Retinal pigment epithelial cell (primary cell): ENCODE measurements around the gene PFN3.
A peak's percentile ranks its signal among the peaks of the same experiment; 100 is the strongest.

Experiments
- DNase-seq: peaks from one replicate; pipeline ENCODE4 v3.0.0-alpha.2; 2010; ENCODE audit warnings: low read depth
- H3K4me3 ChIP-seq: 2 replicates; pipeline ENCODE4 v1.5.1; 2011; ENCODE audit warnings: mild to moderate bottlenecking, low read length, control low read depth, moderate library complexity
- TF ChIP-seq, protein P1 (sequence below): conservative IDR thresholded peaks from 2 replicates; pipeline ENCODE4 v1.5.1; 2011; ENCODE audit warnings: low read depth, low read length, control low read depth, inconsistent platforms

PFN3 gene

DNA sequence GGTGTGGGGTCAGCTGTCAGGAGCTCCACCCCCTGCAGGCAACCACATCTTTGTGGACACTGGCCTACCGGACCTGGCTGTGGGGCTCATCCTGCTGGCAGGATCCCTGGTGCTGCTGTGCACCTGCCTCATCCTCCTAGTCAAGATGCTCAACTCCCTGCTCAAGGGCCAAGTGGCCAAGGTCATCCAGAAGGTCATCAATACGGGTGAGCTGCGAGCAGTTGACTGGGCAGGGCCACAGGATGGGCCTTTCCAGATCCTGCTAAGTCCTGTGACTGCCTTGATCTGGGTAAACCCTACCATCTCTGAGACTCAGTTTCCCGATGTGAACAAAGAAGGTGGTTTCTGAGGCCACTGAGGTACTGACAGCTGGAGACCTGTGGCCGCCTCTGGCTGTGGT is 6.5 kb downstream of the PFN3 start:
- H3K4me3 ChIP-seq = no peak overlapping the region
- TF ChIP-seq, protein P1, sequence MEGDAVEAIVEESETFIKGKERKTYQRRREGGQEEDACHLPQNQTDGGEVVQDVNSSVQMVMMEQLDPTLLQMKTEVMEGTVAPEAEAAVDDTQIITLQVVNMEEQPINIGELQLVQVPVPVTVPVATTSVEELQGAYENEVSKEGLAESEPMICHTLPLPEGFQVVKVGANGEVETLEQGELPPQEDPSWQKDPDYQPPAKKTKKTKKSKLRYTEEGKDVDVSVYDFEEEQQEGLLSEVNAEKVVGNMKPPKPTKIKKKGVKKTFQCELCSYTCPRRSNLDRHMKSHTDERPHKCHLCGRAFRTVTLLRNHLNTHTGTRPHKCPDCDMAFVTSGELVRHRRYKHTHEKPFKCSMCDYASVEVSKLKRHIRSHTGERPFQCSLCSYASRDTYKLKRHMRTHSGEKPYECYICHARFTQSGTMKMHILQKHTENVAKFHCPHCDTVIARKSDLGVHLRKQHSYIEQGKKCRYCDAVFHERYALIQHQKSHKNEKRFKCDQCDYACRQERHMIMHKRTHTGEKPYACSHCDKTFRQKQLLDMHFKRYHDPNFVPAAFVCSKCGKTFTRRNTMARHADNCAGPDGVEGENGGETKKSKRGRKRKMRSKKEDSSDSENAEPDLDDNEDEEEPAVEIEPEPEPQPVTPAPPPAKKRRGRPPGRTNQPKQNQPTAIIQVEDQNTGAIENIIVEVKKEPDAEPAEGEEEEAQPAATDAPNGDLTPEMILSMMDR = no peak
- no peak for DNase-seq

DNA sequence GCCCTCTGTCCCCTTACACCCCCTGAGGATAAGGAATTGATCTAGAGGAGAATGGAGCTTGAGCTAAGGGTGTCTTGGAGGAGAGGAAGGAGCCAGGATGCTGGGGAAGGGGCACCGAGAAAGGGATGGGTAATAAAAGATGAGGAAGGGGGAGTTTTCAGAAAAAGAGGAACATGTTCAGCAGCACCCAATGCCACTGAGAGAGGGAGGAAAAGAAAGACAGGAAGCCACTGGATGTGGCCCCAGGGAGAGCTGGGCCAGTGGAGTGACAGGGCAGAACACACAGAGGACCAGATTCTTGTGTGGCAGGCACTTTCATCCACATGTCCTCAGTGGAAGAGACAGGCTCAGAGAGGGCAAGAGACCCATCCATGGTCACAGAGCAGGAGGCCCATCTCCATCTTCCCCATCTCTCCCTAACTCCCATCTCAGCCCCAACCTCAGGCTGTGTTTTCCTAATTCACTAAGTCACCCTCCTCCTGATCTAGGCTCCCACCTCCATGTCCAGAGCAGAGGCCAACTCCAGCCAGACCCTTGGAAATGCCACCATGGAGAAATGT is 7.2 kb downstream of the PFN3 start:
- DNase-seq = no peak
- no peak overlapping the region for H3K4me3 ChIP-seq
- TF ChIP-seq, protein P1 = no peak

DNA sequence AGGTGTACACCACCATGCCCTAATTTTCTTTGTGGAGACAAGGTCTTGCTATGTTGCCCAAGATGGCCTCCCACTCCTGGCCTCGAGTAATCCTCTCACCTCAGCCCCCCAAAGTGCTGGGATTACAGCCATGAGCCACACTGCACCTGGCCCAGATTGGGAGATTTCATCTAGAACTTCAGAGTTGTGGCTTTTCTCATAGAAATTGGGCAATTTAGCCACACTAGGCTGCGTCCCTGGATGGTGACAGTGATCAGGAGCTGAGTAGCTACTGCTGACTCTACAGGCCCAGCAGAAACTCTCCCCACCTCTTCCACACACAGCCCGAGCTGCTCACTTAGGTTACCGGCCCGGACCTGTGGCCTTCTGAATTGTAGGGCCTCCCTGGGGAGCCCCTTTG is 7.7 kb downstream of the PFN3 start:
- no peak for DNase-seq
- TF ChIP-seq, protein P1 = no peak
- H3K4me3 ChIP-seq = no peak overlapping the region

DNA sequence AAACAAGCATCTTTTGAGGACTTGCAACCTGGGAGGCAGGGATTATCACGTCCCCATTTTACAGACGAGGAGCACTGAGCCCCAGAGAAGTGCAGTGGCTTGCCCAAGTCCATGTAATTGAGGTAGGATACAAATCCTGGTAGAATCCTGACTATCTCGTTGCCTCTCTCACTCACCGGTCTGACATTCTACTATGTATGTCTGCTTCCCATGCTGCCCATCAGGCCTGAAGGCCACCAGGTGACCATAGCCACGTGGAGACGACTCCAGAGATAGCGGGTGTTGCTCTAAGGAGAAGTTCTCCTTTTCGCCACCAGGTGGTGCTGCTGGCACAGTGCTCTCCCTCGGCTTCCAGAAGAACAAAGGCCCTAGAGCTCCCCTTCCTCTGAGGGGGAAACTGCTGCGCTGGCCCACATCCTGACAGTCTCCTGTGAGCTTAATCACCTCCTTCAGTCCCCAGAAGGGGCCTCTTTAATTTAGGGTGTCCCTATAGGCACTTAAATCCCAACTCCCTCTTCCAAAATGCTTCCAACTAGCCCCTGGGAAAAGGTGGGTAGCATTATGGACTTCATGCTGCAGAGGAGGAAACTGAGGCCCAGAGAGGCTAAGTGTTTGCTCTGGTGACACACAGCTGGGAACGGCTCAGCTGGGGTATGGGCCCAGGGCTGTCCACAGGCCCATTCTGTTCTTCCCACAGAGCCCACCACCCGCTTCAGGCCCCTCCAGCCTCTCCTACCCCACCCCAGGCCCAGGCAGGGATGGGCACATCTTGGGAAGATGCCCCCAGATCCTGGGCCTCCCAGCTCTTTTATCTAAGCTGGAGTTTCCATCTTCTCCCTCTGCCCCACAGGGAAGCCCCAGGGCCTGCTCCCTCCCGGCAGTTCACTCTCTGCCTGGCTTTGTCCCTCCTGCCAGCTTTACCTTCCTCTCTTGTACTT is 9.8 kb downstream of the PFN3 start:
- H3K4me3 ChIP-seq = no peak overlapping the region
- TF ChIP-seq, protein P1 = peak; percentile 92
- peak; percentile 36 for DNase-seq

DNA sequence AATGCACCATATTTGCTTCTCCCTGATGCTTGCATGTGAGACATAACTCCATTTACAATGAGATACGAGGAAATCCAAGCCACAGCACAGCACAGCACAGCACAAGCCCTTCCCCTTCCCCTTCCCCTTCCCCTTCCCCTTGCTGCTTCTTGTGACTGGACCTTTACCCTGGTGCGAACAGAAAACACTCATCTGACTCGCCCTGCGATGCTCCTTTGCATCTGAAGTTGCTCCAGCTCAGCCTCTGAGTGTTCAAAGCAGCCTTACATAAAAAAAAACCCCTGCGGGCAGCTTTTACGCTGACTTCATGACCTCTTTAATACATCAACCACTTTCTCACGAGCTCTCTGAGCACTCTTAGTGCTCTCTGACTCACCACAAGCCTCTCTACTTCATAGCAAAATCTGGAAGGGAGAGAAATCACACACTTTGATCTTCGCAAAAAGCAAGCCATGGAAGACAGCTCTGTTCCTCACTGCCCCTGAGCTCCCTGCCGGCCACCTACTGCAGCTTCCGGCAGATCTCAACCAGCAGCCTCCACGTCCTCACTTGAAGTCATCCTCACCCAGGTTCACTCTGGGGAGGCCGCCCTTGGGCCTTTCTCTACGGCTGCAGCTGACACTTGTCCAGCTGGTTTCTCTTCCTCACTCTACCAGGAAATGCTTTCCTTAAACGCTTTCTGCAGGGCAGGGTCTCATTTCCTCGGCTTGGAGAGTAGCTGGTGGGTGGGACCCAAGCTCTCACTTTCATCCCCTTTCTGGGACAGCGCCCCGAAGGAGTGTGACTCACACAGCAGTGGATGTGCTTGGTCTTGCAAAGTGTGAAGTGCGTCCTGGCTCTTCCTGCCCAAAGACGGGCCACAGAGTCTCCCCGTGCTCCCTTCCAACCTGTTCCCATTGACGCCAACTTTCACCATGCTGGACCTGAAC is 11.0 kb downstream of the PFN3 start:
- DNase-seq = peak; percentile 73
- TF ChIP-seq, protein P1 = no peak
- no peak overlapping the region for H3K4me3 ChIP-seq

DNA sequence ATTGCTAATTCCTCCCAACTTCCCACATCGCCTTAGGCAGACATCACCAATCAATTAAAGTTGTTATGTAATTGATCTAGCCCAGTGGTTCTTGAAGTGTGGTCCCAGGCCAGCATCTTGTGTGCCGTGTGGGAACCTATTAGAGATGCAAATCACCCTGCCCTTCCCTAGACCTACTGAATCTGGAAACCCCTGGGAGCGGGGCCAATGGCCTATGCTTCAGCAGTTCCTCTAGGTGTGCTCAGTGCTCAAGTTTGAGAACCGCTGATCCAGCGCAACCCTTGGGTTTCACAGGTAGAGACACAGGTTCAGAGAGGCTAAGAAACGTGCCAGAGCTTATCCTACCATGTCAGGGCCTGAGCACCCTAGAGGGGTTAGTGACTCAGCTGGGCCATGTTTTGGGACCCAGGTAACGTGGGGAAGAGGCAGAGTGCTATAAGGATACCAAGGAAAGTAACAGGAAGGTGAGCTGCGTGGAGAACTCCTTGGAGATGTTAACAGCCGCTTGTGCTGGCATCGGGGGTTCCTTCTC is 11.9 kb downstream of the PFN3 start:
- H3K4me3 ChIP-seq = no peak overlapping the region
- TF ChIP-seq, protein P1 = no peak
- no peak for DNase-seq
